Measurements from ENCODE around the gene IL1R2. TPM values are rescaled to one million over a fixed set of nuclear protein-coding genes. Genes with fewer than 3 reads are reported as not detected.

IL1R2 gene
- total RNA-seq, 1 experiment from 2014 or later, result not detected

GRCh38 chr2:101970901-101971300, 20.9 kb upstream of the IL1R2 start:
- DNase-seq, result no peak
- H3K27me3 ChIP-seq, result no peaks in the 10 kb centered on the region
- no peaks in the 10 kb centered on the region for H3K36me3 ChIP-seq
- H3K9me3 ChIP-seq, result no peaks in the 10 kb centered on the region
- no peak overlapping the region for H3K4me3 ChIP-seq

GRCh38 chr2:101971836-101972235, 19.9 kb upstream of the IL1R2 start:
- no peaks in the 10 kb centered on the region for H3K9me3 ChIP-seq
- no peak for DNase-seq

DNA sequence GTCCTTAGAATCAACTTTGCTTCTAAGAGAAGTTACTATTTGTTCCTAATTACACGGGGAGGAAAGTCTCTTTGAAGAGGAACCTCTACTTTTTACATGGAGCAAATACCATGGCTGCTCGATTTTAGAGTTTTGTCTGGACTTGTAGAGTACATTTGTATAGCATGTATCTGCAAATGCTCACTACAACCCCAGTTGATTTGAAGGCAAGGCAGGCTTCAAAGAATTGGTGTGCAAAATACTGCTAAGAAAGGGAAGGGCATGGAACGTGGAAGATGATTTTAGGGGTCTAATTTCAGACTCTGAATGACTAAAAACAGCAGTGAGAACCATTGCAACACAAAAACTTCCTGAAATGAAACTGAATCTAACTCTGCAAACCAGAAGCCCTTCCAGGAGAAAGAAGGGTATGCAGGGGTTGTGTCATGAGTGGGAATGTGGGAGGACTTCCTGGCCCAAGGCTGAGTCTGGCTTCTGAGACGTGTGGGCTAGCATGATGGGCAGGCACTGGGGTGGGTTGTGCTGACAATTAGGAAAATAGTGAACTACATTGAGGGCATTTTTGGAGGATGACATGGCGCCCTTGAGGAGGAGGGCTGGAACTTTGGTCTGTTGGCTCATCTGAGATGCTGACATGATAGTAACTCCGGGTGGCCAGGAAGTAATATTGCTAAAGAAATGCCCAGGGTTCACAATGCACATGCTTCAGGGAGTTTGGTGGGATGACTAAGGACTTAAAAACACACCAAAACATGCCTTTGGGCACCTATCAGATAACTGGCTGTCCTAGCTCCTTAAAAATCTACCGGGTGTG, 18.9 kb upstream of the IL1R2 start:
- Histone ChIP-seq H3K36me3 (no peaks in the 10 kb centered on the region), H3K9me3 (no peaks in the 10 kb centered on the region), H3K4me3 (no peak overlapping the region), H3K27me3 (no peaks in the 10 kb centered on the region)
- DNase-seq, result peak; percentile 44

More at GRCh38 chr2:101971836-101972235, 19.9 kb upstream of the IL1R2 start:
- no peaks in the 10 kb centered on the region for H3K36me3 ChIP-seq
- H3K27me3 ChIP-seq, result no peaks in the 10 kb centered on the region
- H3K4me3 ChIP-seq, result no peak overlapping the region

- Histone ChIP-seq H3K4me3 (no peak overlapping the region), H3K27me3 (no peaks in the 10 kb centered on the region), H3K36me3 (no peaks in the 10 kb centered on the region), H3K9me3 (no peaks in the 10 kb centered on the region)
- DNase-seq, result no peak
Measured at GRCh38 chr2:101974663-101975062, 17.1 kb upstream of the IL1R2 start.

GRCh38 chr2:101975171-101975870, 16.4 kb upstream of the IL1R2 start:
- Histone ChIP-seq H3K4me3 (no peak overlapping the region), H3K36me3 (no peaks in the 10 kb centered on the region), H3K9me3 (no peaks in the 10 kb centered on the region), H3K27me3 (no peaks in the 10 kb centered on the region)
- DNase-seq, result no peak

- Histone ChIP-seq H3K9me3 (no peaks in the 10 kb centered on the region), H3K4me3 (no peak overlapping the region), H3K36me3 (no peaks in the 10 kb centered on the region), H3K27me3 (no peaks in the 10 kb centered on the region)
- no peak for DNase-seq
Measured at GRCh38 chr2:101976891-101977290, 14.9 kb upstream of the IL1R2 start.

DNA sequence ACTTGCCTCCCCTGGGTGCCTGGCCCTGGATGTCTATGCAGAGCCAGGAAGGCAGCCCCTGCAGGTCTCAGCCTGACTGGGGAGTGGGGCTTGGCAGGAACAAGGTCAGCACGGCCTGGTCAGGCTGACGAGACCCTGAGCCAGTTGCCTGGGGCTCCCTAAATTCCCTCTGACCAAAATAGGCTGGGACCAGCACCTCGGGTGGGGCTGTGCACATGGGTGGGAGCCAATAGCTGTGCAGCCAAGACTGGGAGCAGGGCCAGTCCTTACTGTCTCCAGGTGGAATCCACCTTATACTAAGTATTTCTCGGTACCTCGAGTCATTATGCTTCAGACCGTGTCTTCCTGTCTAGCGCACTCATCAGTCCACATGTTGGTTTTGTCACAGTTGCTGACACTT, 11.4 kb upstream of the IL1R2 start:
- no peak for DNase-seq
- H3K9me3 ChIP-seq, result no peaks in the 10 kb centered on the region
- H3K4me3 ChIP-seq, result no peak overlapping the region
- no peaks in the 10 kb centered on the region for H3K36me3 ChIP-seq
- no peaks in the 10 kb centered on the region for H3K27me3 ChIP-seq

DNA sequence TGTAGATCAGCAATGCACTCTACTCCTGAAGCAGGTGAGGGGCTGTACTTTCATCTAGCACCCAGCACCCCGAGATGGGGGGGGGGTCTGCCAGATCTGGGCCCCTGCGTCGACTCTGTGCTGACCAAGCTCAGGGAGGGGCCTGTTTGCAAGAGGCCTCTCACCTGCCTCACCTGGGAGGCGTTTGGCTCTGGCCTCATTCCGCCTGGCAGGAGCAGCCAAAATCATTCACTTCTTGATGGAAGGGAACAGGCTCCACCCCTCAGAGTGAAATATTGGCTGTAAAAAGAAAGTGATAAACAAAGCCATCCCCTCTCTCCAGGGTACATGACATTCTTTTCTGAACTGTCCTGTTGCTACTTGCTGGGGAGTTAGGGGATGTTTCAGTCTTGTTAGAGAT, 10.7 kb upstream of the IL1R2 start:
- Histone ChIP-seq H3K9me3 (no peaks in the 10 kb centered on the region), H3K4me3 (no peak overlapping the region), H3K36me3 (no peaks in the 10 kb centered on the region), H3K27me3 (no peaks in the 10 kb centered on the region)
- DNase-seq, result no peak

DNA sequence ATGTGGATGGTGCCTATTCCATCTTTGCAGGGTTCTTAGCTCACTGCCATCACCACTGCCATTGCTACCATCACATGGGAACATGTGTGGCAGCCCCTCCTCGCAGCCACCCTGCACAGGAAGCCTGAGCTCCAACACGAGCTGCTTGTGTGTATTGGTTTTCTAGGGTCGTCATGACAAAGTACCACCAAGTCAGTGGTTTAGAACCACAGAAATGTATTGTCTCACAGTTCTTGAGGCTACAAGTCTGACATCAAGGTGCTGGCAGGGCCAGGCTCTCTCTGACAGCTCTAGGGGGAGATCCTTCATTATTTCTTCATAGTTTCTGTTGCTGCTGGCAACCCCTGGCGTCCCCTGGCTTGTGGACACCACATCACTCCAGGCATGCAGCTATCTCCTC, 10.3 kb upstream of the IL1R2 start:
- Histone ChIP-seq H3K36me3 (no peaks in the 10 kb centered on the region), H3K27me3 (no peaks in the 10 kb centered on the region), H3K9me3 (no peaks in the 10 kb centered on the region), H3K4me3 (no peak overlapping the region)
- DNase-seq, result no peak

DNA sequence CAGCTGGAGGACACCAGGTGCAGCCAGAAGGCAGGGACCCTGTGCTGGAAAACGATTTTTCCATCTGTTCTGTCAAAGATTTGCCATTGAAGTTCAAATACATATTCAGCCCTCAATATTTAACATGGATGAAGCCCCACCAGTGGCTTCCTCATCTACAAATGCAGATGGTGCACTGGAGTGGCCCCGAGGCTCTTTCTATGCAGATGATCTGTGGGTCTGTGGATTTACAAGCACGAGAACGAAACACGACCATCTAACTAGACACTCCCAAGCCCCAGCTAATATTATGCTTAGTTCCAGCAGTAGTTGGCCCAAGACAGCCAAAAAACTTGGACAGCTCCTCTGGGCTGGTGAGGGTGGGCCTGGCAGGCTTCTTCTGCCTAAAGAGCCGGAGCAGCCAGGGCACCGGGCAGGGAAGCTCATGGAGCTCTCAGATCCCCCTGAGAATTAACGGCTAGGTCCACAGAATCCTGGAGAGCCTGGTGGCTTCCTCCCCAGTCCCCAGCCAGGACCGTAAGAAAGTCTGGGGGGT, 9.2 kb upstream of the IL1R2 start:
- DNase-seq, result no peak
- Histone ChIP-seq H3K9me3 (no peaks in the 10 kb centered on the region), H3K4me3 (no peak overlapping the region), H3K36me3 (no peaks in the 10 kb centered on the region), H3K27me3 (no peaks in the 10 kb centered on the region)

GRCh38 chr2:101983486-101983885, 8.3 kb upstream of the IL1R2 start:
- Histone ChIP-seq H3K27me3 (no peaks in the 10 kb centered on the region), H3K36me3 (no peaks in the 10 kb centered on the region), H3K9me3 (no peaks in the 10 kb centered on the region), H3K4me3 (no peak overlapping the region)
- no peak for DNase-seq

DNA sequence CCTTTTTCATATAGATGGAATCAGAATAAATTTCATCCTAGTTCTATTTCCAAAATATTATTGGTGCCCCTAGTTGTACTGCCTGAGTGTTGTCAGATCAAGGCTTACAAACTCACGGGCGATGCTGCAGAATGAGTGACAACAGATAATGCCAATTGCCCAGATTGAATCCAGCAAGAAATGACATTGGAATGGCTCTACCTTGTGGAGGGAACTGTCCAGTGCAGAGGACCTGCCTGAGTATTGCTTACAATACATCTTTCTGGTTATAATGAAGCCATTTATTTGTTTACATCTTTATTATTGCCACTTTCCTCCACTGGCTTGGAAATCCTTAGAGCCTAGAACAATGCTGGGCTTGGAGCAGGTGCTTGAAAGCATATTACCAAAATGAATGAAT, 7.8 kb upstream of the IL1R2 start:
- no peaks in the 10 kb centered on the region for H3K36me3 ChIP-seq
- no peak for DNase-seq
- H3K9me3 ChIP-seq, result no peaks in the 10 kb centered on the region
- no peak overlapping the region for H3K4me3 ChIP-seq
- H3K27me3 ChIP-seq, result no peaks in the 10 kb centered on the region

DNA sequence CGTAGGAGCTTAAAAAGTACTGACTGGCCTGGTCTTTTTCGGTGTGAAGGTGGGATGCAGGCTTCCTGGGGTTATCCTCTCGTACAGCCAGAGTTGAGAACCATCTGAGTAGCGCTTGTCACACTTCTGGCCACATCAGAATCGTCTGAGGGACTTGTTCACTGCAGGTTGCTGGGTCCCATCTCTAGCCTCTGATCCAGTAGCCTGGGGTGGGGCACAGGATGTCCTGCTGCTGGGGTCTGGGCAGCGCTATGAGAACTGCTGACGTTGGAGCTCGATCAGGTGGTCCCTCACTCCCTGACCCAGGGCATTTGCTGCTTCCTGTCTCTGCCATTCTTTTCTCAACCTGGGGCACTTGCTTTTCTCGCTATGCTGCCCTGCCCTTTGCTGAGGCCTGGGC, 7.1 kb upstream of the IL1R2 start:
- no peaks in the 10 kb centered on the region for H3K36me3 ChIP-seq
- DNase-seq, result no peak
- no peaks in the 10 kb centered on the region for H3K27me3 ChIP-seq
- no peak overlapping the region for H3K4me3 ChIP-seq
- no peaks in the 10 kb centered on the region for H3K9me3 ChIP-seq

DNA sequence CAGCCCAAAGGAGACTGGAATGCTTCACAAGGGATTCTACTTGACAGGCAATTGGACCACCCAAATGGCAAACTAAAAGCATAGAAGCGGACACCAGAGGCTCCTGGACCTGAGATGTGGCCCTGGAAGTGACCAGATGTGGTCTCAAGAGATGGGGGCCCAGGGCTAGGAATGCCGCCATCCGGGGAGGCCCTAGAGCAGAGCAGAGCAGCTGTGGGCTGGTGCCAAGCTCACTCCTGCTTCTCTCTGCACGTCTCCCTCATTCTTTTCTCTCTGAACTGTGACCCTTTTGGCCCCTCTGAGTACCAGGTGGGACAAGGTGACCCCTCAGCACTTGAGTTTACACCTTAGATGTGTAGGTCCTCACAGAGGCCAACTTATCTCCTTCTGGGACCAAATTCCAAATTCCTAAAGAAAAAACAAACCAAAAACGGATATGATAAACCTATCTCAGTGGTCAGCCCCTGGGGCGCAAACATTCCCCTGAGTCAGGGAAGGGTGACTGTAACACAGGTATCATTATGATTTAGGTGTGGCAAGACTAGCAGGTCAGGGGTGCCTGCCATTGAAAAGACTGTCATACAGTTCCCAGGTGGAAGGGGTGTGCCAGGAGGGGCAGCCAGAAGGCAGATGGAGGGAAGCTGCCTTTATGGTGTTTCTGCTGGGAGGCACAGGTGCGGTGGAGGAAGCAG, 6.5 kb upstream of the IL1R2 start:
- H3K4me3 ChIP-seq, result no peak overlapping the region
- no peaks in the 10 kb centered on the region for H3K27me3 ChIP-seq
- no peaks in the 10 kb centered on the region for H3K9me3 ChIP-seq
- H3K36me3 ChIP-seq, result no peaks in the 10 kb centered on the region
- DNase-seq, result no peak

- H3K9me3 ChIP-seq, result no peaks in the 10 kb centered on the region
- DNase-seq, result no peak
- H3K36me3 ChIP-seq, result no peaks in the 10 kb centered on the region
- H3K4me3 ChIP-seq, result no peak overlapping the region
- no peaks in the 10 kb centered on the region for H3K27me3 ChIP-seq
Measured at GRCh38 chr2:101985793-101986164, 6.0 kb upstream of the IL1R2 start.

DNA sequence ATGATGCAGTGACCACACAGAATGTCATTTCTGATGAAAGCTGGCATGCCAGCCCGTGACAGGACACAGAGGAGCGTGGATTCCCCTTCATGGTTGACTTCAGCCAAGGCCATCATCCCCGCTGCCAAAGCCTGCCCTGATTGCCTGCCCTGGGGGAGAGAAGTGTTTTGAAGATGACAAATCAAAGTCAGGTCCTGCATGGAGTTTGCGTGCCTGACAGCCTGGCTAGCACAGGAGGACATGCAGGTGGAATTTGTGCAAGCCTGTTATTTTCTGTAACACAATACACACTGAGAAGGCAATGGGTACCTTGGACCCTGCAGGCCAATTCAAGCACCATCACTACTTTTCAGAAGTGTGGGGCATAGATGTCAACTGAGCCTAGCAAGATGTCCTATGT, 5.4 kb upstream of the IL1R2 start:
- no peak for DNase-seq
- Histone ChIP-seq H3K27me3 (no peaks in the 10 kb centered on the region), H3K4me3 (no peak overlapping the region), H3K36me3 (no peaks in the 10 kb centered on the region), H3K9me3 (no peaks in the 10 kb centered on the region)

Measured in MG63 (cell line).